Measurements from ENCODE around the gene LIPC. TPM values are rescaled to one million over a fixed set of nuclear protein-coding genes. Genes with fewer than 3 reads are reported as not detected.

The LIPC gene
- under 1 TPM in 1 of 4 donors, not detected in 3; 0.47 TPM for total RNA-seq

DNA sequence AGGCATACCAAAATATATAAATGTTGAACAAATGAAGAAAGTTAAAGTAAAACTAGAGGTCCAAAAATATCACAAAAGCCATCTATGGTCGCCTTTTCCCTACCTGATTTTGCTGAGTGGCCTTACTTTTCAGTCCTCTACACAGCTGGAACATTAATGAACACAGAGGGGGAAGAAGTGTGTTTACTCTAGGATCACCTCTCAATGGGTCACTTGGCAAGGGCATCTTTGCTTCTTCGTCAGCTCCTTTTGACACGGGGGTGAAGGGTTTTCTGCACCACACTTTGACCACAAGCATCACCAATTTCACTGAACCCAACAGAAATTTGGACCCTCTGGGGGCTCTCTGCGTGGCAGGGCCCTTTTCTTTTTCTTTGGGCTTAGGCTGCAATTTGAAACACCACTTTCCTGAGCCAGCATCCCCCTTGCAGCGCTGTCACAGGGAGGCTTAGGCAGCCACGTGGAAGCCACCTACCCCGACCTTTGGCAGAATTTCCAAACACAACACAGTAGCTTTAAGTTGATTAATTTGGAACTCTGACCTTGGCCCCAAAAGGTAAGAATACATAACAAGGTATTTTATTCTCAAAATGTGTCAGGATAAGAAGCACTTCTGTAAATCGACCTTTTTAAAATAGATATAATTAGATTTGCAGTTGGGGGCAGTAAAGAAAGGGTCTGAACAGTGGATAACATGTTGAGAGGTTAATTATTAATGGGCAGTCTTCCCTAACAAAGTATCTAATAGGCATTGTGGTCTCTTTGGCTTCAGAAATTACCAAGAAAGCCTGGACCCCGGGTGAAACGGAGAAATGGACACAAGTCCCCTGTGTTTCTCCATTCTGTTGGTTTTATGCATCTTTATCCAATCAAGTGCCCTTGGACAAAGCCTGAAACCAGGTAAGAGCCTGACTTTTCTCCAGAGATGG lies at the start of gene LIPC:
LIPC (plus strand) TSS at position 771 of the 929 bp plus-strand sequence; CDS start at position 813, 42 bp downstream.
- no peaks in the 10 kb centered on the region for H3K36me3 ChIP-seq
- H3K4me1 ChIP-seq: peaks cover 11% of the 10 kb centered on the region in 2 donors
- TF ChIP-seq, protein P1, sequence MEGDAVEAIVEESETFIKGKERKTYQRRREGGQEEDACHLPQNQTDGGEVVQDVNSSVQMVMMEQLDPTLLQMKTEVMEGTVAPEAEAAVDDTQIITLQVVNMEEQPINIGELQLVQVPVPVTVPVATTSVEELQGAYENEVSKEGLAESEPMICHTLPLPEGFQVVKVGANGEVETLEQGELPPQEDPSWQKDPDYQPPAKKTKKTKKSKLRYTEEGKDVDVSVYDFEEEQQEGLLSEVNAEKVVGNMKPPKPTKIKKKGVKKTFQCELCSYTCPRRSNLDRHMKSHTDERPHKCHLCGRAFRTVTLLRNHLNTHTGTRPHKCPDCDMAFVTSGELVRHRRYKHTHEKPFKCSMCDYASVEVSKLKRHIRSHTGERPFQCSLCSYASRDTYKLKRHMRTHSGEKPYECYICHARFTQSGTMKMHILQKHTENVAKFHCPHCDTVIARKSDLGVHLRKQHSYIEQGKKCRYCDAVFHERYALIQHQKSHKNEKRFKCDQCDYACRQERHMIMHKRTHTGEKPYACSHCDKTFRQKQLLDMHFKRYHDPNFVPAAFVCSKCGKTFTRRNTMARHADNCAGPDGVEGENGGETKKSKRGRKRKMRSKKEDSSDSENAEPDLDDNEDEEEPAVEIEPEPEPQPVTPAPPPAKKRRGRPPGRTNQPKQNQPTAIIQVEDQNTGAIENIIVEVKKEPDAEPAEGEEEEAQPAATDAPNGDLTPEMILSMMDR (IDR thresholded peaks at IDR 0.05 in 4 of 5, conservative IDR thresholded peaks at IDR 0.05 in 1 of 5): no peak
- TF ChIP-seq POLR2A (IDR thresholded peaks at IDR 0.05): no peak
- H3K9me3 ChIP-seq: no peaks in the 10 kb centered on the region
- no peak for DNase-seq
- H3K4me3 ChIP-seq: no peak within 1 kb of the TSS
- intact Hi-C loops (cut with DNase I; ENCODE audit: low total_unique reads): no loop called here
- ATAC-seq: no peak
- H3K27ac ChIP-seq: no peak within 1 kb of the TSS
- in situ Hi-C loops (cut with MboI; ENCODE audit: low sequenced_read_pairs in 4 of 4): no loop called here
- no peaks in the 10 kb centered on the region for H3K27me3 ChIP-seq

DNA sequence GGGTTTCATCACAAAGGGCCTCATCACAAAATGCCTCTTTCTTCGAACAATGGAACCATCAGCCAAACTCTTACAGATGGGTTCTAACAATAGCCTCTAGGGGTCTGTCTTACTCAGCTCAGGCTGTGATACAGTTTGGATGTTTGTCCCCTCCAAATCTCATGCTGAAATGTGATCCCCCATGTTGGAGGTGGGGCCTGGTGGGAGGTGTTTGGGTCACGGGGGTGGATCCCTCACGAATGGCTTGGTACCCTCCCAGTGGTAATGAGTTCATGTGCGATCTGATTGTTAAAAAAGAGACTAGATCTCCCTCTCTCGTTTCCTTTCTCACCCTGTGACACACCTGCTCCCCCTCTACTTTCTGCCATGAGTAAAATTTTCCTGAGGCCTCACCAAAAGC lies 47.9 kb upstream of the LIPC start:
- H3K4me1 ChIP-seq: no peaks in the 10 kb centered on the region
- no peak overlapping the region for H3K27ac ChIP-seq
- no peaks in the 10 kb centered on the region for H3K9me3 ChIP-seq
- H3K36me3 ChIP-seq: no peaks in the 10 kb centered on the region
- in situ Hi-C loops (cut with MboI; ENCODE audit: low sequenced_read_pairs in 4 of 4) (no loop called here), intact Hi-C loops (cut with DNase I; ENCODE audit: low total_unique reads) (no loop called here)
- DNase-seq: no peak
- H3K27me3 ChIP-seq: no peaks in the 10 kb centered on the region
- TF ChIP-seq, protein P1 (IDR thresholded peaks at IDR 0.05 in 4 of 5, conservative IDR thresholded peaks at IDR 0.05 in 1 of 5): no peak
- no peak for TF ChIP-seq POLR2A (IDR thresholded peaks at IDR 0.05)
- no peak overlapping the region for H3K4me3 ChIP-seq
- no peak for ATAC-seq

DNA sequence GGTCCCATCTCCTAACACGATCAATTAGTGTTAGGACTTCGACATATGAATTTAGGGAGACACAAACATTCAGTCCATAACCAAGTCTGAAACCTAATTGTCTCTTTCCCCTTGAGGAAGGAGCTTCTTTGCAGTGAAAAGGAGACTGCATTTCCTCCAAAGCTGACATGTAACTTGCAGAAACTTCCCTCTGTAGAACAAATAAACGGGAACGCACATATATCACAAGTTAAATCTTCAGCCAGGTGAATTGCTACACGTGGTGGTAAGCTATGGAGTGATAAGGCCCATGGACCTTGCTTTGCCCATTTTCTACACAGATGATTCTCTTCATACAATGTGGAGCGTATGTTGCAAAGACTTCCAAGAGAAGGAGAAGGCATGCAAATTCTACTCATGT lies 47.1 kb upstream of the LIPC start:
- Histone ChIP-seq H3K27ac (no peak overlapping the region), H3K36me3 (no peaks in the 10 kb centered on the region), H3K27me3 (no peaks in the 10 kb centered on the region), H3K9me3 (no peaks in the 10 kb centered on the region), H3K4me3 (no peak overlapping the region), H3K4me1 (no peaks in the 10 kb centered on the region)
- TF ChIP-seq, protein P1 (IDR thresholded peaks at IDR 0.05 in 4 of 5, conservative IDR thresholded peaks at IDR 0.05 in 1 of 5): no peak
- TF ChIP-seq POLR2A (IDR thresholded peaks at IDR 0.05): no peak
- intact Hi-C loops (cut with DNase I; ENCODE audit: low total_unique reads) (no loop called here), in situ Hi-C loops (cut with MboI; ENCODE audit: low sequenced_read_pairs in 4 of 4) (no loop called here)
- no peak for DNase-seq
- no peak for ATAC-seq

DNA sequence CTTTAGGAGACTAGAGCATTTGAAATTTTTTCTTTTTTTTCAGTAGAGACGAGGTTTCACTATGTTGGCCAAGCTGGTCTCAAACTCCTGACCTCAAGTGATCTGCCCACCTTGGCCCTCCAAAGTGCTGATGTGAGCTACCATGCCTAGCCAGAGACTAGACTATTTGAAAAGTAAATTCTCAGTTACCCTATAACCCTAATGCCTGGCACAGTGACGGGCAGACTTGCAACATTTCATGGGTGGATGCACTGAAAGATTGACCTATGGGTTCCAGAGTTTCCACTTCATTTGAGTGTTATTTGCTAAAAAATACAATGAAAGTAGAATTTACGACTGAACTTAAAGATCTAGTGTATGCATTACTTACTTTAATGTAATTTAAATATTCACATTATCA lies 45.7 kb upstream of the LIPC start:
- ATAC-seq: no peak
- Histone ChIP-seq H3K4me3 (no peak overlapping the region), H3K27me3 (no peaks in the 10 kb centered on the region), H3K27ac (no peak overlapping the region), H3K36me3 (no peaks in the 10 kb centered on the region), H3K9me3 (no peaks in the 10 kb centered on the region), H3K4me1 (no peaks in the 10 kb centered on the region)
- no peak for DNase-seq
- in situ Hi-C loops (cut with MboI; ENCODE audit: low sequenced_read_pairs in 4 of 4): no loop called here
- intact Hi-C loops (cut with DNase I; ENCODE audit: low total_unique reads): no loop called here
- no peak for TF ChIP-seq POLR2A (IDR thresholded peaks at IDR 0.05)
- TF ChIP-seq, protein P1 (IDR thresholded peaks at IDR 0.05 in 4 of 5, conservative IDR thresholded peaks at IDR 0.05 in 1 of 5): no peak
